A673 (cell line): Measurements from ENCODE around the gene LIMS2. TPM values are rescaled to one million over a fixed set of nuclear protein-coding genes. Genes with fewer than 3 reads are reported as not detected.

ENCODE experiments used
- BruUV-seq: library from RNA; stranded (reverse); fragments of 400-500 nt; replicated peaks from 2 replicates; lab custom pipeline; 2021; lab: Mats Ljungman, UMichigan
- CTCF ChIA-PET: fragments of 300-600 bp; sonication (Branson Sonifier 250); formaldehyde crosslinking; loops from one replicate; lab custom pipeline; 2022; ENCODE audit warnings: antibody characterized with exemption; lab: Charles Lee
- POLR2A ChIA-PET: fragments of 300-600 bp; sonication (Branson Sonifier 250); formaldehyde crosslinking; loops from one replicate; lab custom pipeline; 2022; ENCODE audit warnings: antibody characterized with exemption; ENCODE audit not compliant: low non-redundant PET; lab: Charles Lee
- DNase-seq: peaks from one replicate; pipeline ENCODE4 v3.0.0-alpha.2; 2015; ENCODE audit warnings: low spot score
- H3K27ac ChIP-seq: fragments of 200-600 bp; sonication (generic); 2 replicates; pipeline ENCODE4 v1.5.1; 2016; ENCODE audit warnings: mixed run types, low read depth, mild to moderate bottlenecking, mixed read lengths, antibody characterized with exemption, low read length; ENCODE audit not compliant: poor library complexity, severe bottlenecking
- H3K27me3 ChIP-seq: fragments of 200-600 bp; sonication (generic); replicated peaks from 2 replicates; pipeline ENCODE4 v1.6.1; 2017; ENCODE audit warnings: mixed run types, low read depth, mild to moderate bottlenecking, mixed read lengths, antibody characterized with exemption, low read length; ENCODE audit not compliant: insufficient read depth, poor library complexity
- H3K36me3 ChIP-seq: fragments of 200-600 bp; sonication (generic); 2 replicates; pipeline ENCODE4 v1.6.1; 2016; ENCODE audit warnings: mixed run types, mild to moderate bottlenecking, mixed read lengths, antibody characterized with exemption, low read length; ENCODE audit not compliant: insufficient read depth, poor library complexity, severe bottlenecking
- H3K4me1 ChIP-seq: fragments of 200-600 bp; sonication (generic); 2 replicates; pipeline ENCODE4 v1.6.1; 2017; ENCODE audit warnings: mixed run types, mild to moderate bottlenecking, mixed read lengths, antibody characterized with exemption, low read length; ENCODE audit not compliant: insufficient read depth, poor library complexity, severe bottlenecking
- H3K4me3 ChIP-seq: fragments of 200-600 bp; sonication (generic); 2 replicates; pipeline ENCODE4 v1.5.1; 2016; ENCODE audit warnings: low read depth, mixed run types, mild to moderate bottlenecking, mixed read lengths, low read length; ENCODE audit not compliant: poor library complexity, severe bottlenecking
- H3K9me3 ChIP-seq: fragments of 200-600 bp; sonication (generic); 2 replicates; pipeline ENCODE4 v1.6.1; 2016; ENCODE audit warnings: mixed run types, low read depth, mild to moderate bottlenecking, mixed read lengths, antibody characterized with exemption, low read length; ENCODE audit not compliant: poor library complexity, severe bottlenecking
- CTCF ChIP-seq: fragments of 300-800, 200-600 bp; sonication (generic); conservative IDR thresholded peaks from 2 replicates; pipeline ENCODE4 v1.5.1; 2017; ENCODE audit warnings: low read depth, mild to moderate bottlenecking, antibody characterized with exemption, low read length, moderate library complexity, mixed read lengths
- EZH2 ChIP-seq: fragments of 200-600 bp; sonication (generic); IDR thresholded peaks from 2 replicates; pipeline ENCODE4 v1.6.1; 2017; ENCODE audit warnings: borderline replicate concordance, low read depth, mild to moderate bottlenecking, mixed read lengths, antibody characterized with exemption, low read length; ENCODE audit not compliant: poor library complexity, severe bottlenecking
- intact Hi-C: fragments of 100-400 bp; cut with micrococcal nuclease; formaldehyde crosslinking; loops from one replicate; pipeline ENCODE4 v1.10.0; 2022; ENCODE audit not compliant: unreplicated experiment
- total RNA-seq: library from RNA; stranded (reverse); gene quantifications from 2 replicates; pipeline ENCODE4 v1.2.3, GENCODE V29; 2021

LIMS2 gene
- total RNA-seq, 1 experiment from 2014 or later, result 1.2 TPM

DNA sequence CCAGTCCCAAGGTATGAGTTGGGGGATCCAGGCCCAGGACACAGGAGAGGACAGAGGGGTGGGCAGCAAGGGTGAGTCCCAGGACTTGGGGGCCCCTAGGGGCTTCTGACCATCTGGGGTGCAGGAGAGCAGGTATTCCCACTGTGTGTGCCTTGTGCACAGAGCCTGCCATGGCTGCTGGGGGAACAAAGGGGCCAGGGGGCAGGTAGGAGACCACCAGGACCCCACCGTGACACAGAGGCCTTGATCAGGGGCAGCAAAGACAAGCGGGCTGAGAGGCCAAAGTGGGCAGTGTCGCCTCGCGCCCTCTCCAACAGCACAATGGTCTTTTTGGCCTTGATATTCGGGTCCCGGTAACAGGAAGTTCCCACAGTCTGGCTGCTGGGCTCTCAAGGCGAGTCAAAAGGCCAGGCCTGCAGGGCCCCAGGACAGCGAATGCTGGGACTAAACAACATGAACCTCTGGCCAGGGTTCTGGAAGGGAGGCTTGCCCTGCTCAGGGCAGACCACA, 41.7 kb downstream of the LIMS2 start:
- no peak for DNase-seq
- POLR2A ChIA-PET, result no interaction called here
- no TSS peak for BruUV-seq
- H3K27me3 ChIP-seq, result no peaks in the 10 kb centered on the region
- H3K4me3 ChIP-seq, result no peak overlapping the region
- intact Hi-C loops, result no loop called here
- TF ChIP-seq CTCF (no peak), EZH2 (no peak)
- no peaks in the 10 kb centered on the region for H3K9me3 ChIP-seq
- CTCF ChIA-PET, result no interaction called here
- no peaks in the 10 kb centered on the region for H3K36me3 ChIP-seq
- peaks cover 15% of the 10 kb centered on the region for H3K4me1 ChIP-seq
- no peak overlapping the region for H3K27ac ChIP-seq

DNA sequence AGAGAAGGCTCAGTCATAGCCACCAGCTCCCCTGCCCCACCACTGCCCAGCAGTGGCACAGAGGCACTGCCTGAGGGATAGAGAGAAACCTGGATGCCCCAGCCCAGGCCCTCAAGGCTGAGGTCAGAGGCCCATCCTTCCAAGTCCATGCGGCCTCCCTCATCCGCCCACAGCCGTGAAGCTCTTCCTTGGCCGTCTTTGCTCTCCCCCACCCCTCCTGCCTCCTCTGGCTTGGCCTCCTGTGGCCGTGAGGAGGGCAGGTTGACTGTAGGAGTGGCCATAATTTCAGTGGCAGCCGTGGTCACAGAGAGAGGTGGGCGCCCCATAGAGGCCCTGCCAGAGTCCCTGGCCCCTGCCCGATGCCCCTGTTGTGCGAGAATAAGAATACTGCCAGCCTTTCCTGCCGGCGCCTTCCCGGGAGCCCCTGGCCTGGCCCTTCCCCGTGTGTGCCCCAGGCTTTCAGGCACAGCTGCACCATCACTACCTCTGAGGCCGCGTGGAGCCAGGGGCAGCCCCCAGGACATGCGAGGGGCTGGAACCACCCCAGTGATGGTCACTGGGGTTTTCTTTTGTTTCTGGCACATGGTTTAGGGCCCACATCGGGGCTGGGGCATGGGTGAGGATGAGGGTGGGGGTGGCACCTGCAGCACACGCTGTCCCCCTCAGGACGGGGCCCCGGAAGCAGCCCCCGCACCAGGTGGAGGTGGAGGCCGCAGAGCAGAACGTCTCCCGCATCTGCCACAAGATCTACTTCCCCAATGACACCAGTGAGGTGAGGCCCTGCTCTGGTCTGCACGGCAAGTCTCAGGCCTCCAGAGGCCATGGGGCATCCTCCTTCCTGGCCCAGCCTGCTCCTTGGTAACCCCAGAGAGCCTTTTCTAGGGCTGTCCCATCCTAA, 42.5 kb downstream of the LIMS2 start:
- Histone ChIP-seq H3K4me1 (peaks cover 11% of the 10 kb centered on the region), H3K9me3 (no peaks in the 10 kb centered on the region), H3K27me3 (no peaks in the 10 kb centered on the region), H3K27ac (no peak overlapping the region), H3K4me3 (no peak overlapping the region), H3K36me3 (no peaks in the 10 kb centered on the region)
- ChIA-PET POLR2A (no interaction called here), CTCF (no interaction called here)
- no peak for TF ChIP-seq EZH2
- intact Hi-C loops, result no loop called here
- no peak for DNase-seq
- no TSS peak for BruUV-seq

DNA sequence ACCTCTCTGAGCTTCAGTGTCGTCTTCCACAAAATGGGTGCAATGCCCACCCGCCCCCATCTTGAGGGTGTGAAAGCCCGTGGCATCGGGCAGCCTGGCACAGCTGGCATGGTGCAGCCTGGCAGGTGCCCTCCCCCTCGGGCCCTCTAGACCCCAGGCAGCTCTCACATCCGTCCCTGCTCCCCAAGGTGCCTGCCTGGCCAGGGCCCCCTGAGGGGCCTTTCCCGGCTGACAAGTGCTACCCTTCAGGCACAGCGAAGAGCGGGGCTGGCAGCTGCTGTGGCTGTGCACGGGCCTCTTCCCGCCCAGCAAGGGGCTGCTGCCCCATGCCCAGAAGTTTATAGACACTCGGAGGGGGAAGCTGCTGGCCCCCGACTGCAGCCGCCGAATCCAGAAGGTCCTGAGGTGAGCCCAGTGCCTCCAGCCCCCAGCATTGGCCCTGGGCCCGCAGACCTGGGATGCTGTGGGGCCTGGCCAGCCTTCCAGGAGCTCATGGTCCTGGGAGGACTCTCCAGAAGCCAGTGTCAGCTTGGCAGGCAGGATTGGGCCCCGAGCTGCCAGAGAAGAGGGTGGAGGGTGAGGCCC, 43.2 kb downstream of the LIMS2 start:
- peaks cover 3% of the 10 kb centered on the region for H3K4me1 ChIP-seq
- DNase-seq, result no peak
- no peak overlapping the region for H3K27ac ChIP-seq
- H3K4me3 ChIP-seq, result no peak overlapping the region
- intact Hi-C loops, result no loop called here
- POLR2A ChIA-PET, result no interaction called here
- CTCF ChIA-PET, result no interaction called here
- TF ChIP-seq CTCF (no peak), EZH2 (no peak)
- H3K27me3 ChIP-seq, result no peaks in the 10 kb centered on the region
- BruUV-seq, result no TSS peak
- H3K9me3 ChIP-seq, result no peaks in the 10 kb centered on the region
- H3K36me3 ChIP-seq, result no peaks in the 10 kb centered on the region
